Neural cell (in vitro differentiated cells): ENCODE measurements around the gene CCR5. TPM values are rescaled to one million over a fixed set of nuclear protein-coding genes. Genes with fewer than 3 reads are reported as not detected.

ENCODE experiments used
- H2AFZ ChIP-seq: fragments of 200-600, 300-800 bp; sonication (generic), shearing (Covaris generic); 2 replicates; pipeline ENCODE4 v1.6.0; 2014; ENCODE audit warnings: low read depth, mild to moderate bottlenecking, antibody characterized with exemption, low read length, moderate library complexity
- H3F3A ChIP-seq: fragments of 200-600 bp; shearing (Covaris generic); 2 replicates; pipeline ENCODE4 v1.6.1; 2016; ENCODE audit warnings: mild to moderate bottlenecking, moderate library complexity, mixed read lengths, antibody characterized with exemption, low read length; ENCODE audit not compliant: insufficient read depth, poor library complexity, severe bottlenecking
- H3K27ac ChIP-seq: fragments of 200-600, 300-800 bp; sonication (generic), shearing (Covaris generic); 2 replicates; pipeline ENCODE4 v1.5.1; 2014; ENCODE audit warnings: mild to moderate bottlenecking, low read length, moderate library complexity
- H3K27me3 ChIP-seq: fragments of 300-800, 200-600 bp; sonication (generic), shearing (Covaris generic); 2 replicates; pipeline ENCODE4 v1.6.0; 2014; ENCODE audit warnings: mild to moderate bottlenecking, low read depth, low read length, moderate library complexity; ENCODE audit not compliant: insufficient read depth
- H3K36me3 ChIP-seq: fragments of 300-800, 200-600 bp; sonication (generic), shearing (Covaris generic); 2 replicates; pipeline ENCODE4 v1.5.1; 2014; ENCODE audit warnings: mild to moderate bottlenecking, antibody characterized with exemption, low read length, moderate library complexity; ENCODE audit not compliant: insufficient read depth
- H3K4me2 ChIP-seq: fragments of 300-800, 200-600 bp; sonication (generic), shearing (Covaris generic); 2 replicates; pipeline ENCODE4 v1.6.0; 2014; ENCODE audit warnings: mild to moderate bottlenecking, low read length
- H3K4me3 ChIP-seq: fragments of 300-800, 200-600 bp; sonication (generic), shearing (Covaris generic); 2 replicates; pipeline ENCODE4 v1.5.1; 2014; ENCODE audit warnings: mild to moderate bottlenecking, low read length, moderate library complexity
- H3K79me2 ChIP-seq: fragments of 200-600 bp; shearing (Covaris generic); replicated peaks from 2 replicates; pipeline ENCODE4 v1.6.0; 2014; ENCODE audit warnings: mild to moderate bottlenecking, low read length, moderate library complexity; ENCODE audit not compliant: insufficient read depth
- H3K9ac ChIP-seq: fragments of 300-800, 200-600 bp; sonication (generic), shearing (Covaris generic); 2 replicates; pipeline ENCODE4 v1.6.1; 2016; ENCODE audit warnings: mild to moderate bottlenecking, low read length, mixed read lengths
- H3K9me2 ChIP-seq: fragments of 200-600 bp; shearing (Covaris generic); 2 replicates; pipeline ENCODE4 v1.6.1; 2016; ENCODE audit warnings: mild to moderate bottlenecking, low read length, mixed read lengths; ENCODE audit not compliant: insufficient read depth
- H3K9me3 ChIP-seq: fragments of 200-600, 300-800 bp; sonication (generic), shearing (Covaris generic); 2 replicates; pipeline ENCODE4 v1.6.1; 2016; ENCODE audit warnings: mild to moderate bottlenecking, mixed run types, low read length, moderate library complexity, mixed read lengths
- H4K20me1 ChIP-seq: fragments of 200-600 bp; shearing (Covaris generic); 2 replicates; pipeline ENCODE4 v1.6.1; 2016; ENCODE audit warnings: mild to moderate bottlenecking, mixed run types; ENCODE audit not compliant: insufficient read depth
- CTCF ChIP-seq: fragments of 450-650 bp; IDR thresholded peaks from 2 replicates; pipeline ENCODE4 v1.5.1; 2014; ENCODE audit warnings: antibody characterized with exemption, mild to moderate bottlenecking, moderate library complexity; ENCODE audit not compliant: poor library complexity, severe bottlenecking
- EP300 ChIP-seq: fragments of 450-650 bp; conservative IDR thresholded peaks from 2 replicates; pipeline ENCODE4 v1.6.1; 2014; ENCODE audit warnings: antibody characterized with exemption, mild to moderate bottlenecking, moderate library complexity; ENCODE audit not compliant: poor library complexity, severe bottlenecking
- EZH2 ChIP-seq: fragments of 200-600, 300-800 bp; shearing (Covaris generic), sonication (generic); IDR thresholded peaks from 2 replicates; pipeline ENCODE4 v1.6.1; 2014; ENCODE audit warnings: antibody characterized with exemption, low read length, borderline replicate concordance, mild to moderate bottlenecking; ENCODE audit not compliant: insufficient read depth, poor library complexity, severe bottlenecking
- MXI1 ChIP-seq: fragments of 450-650 bp; conservative IDR thresholded peaks from 2 replicates; pipeline ENCODE4 v1.6.1; 2014; ENCODE audit warnings: antibody characterized with exemption, mild to moderate bottlenecking; ENCODE audit not compliant: poor library complexity, severe bottlenecking
- POLR2AphosphoS5 ChIP-seq: IDR thresholded peaks from 2 replicates; pipeline ENCODE4 v1.6.1; 2012
- RAD21 ChIP-seq: fragments of 450-650 bp; conservative IDR thresholded peaks from 2 replicates; pipeline ENCODE4 v1.6.1; 2014; ENCODE audit warnings: antibody characterized with exemption, mild to moderate bottlenecking, moderate library complexity
- REST ChIP-seq: IDR thresholded peaks from 2 replicates; pipeline ENCODE4 v1.6.1; 2012; ENCODE audit warnings: borderline replicate concordance
- SMC3 ChIP-seq: fragments of 450-650 bp; conservative IDR thresholded peaks from 2 replicates; pipeline ENCODE4 v1.6.1; 2014; ENCODE audit warnings: antibody characterized with exemption, mild to moderate bottlenecking, moderate library complexity; ENCODE audit not compliant: poor library complexity
- TAF1 ChIP-seq: IDR thresholded peaks from 2 replicates; pipeline ENCODE4 v1.6.1; 2012; ENCODE audit warnings: low read depth
- polyA plus RNA-seq: library from polyadenylated mRNA; depleted of rRNA; stranded (reverse); fragments of >200 nt; gene quantifications from 2 replicates; pipeline ENCODE4 v1.2.3, GENCODE V29; 2014

The CCR5 gene
- polyA plus RNA-seq, 1 donor from 2014 or later, result not detected

- Histone ChIP-seq H3K79me2 (no peaks in the 10 kb centered on the region), H3F3A (no peaks in the 10 kb centered on the region), H3K4me2 (no peak overlapping the region), H3K4me3 (no peak overlapping the region), H2AFZ (no peak overlapping the region), H4K20me1 (no peaks in the 10 kb centered on the region), H3K36me3 (no peaks in the 10 kb centered on the region), H3K27ac (no peak overlapping the region), H3K9me3 (no peaks in the 10 kb centered on the region), H3K27me3 (no peaks in the 10 kb centered on the region), H3K9ac (no peak overlapping the region), H3K9me2 (no peaks in the 10 kb centered on the region)
- TF ChIP-seq EZH2 (no peak), MXI1 (no peak), REST (no peak), POLR2AphosphoS5 (no peak), RAD21 (no peak), SMC3 (no peak), CTCF (no peak)
Measured at GRCh38 chr3:46406443-46406787, 35.7 kb downstream of the CCR5 start.

GRCh38 chr3:46406788-46407611, 36.3 kb downstream of the CCR5 start, which contains the start of the genes CCR5AS and CCRL2:
TSS of gene CCR5AS (minus strand) at chr3:46407066.
TSS of gene CCRL2 (plus strand) at chr3:46407259. CDS start at chr3:46408080, 821 bp downstream.
- Histone ChIP-seq H3K36me3 (no peaks in the 10 kb centered on the region), H3K27ac (no peak within 1 kb of the TSS), H3K4me3 (no peak within 1 kb of the TSS), H3F3A (no peaks in the 10 kb centered on the region), H2AFZ (no peak within 1 kb of the TSS), H3K79me2 (no peaks in the 10 kb centered on the region), H3K27me3 (no peaks in the 10 kb centered on the region), H3K9me3 (no peaks in the 10 kb centered on the region), H3K9ac (no peak within 1 kb of the TSS), H3K9me2 (no peaks in the 10 kb centered on the region), H3K4me2 (no peak within 1 kb of the TSS), H4K20me1 (no peaks in the 10 kb centered on the region)
- TF ChIP-seq POLR2AphosphoS5 (no peak), SMC3 (no peak), EZH2 (no peak), MXI1 (no peak), TAF1 (no peak), RAD21 (no peak), CTCF (no peak), EP300 (no peak), REST (no peak)
